HG02870 (cell line): ENCODE measurements around the gene RUNX3.
"Not testable (repeated sequence)": the region's sequence is repeated elsewhere in the genome, so short reads cannot be mapped to it uniquely, and the experiment has no call there.

ENCODE experiments used
- ATAC-seq: cut with Tn5 transposase; IDR thresholded peaks from one replicate; pipeline ENCODE4 v1.9.1; 2021; ENCODE audit warnings: mild to moderate bottlenecking, moderate library complexity; ENCODE audit not compliant: unreplicated experiment

The RUNX3 gene

GRCh38 chr1:24891367-24891766 is 38.7 kb downstream of the RUNX3 start:
- ATAC-seq = not testable (repeated sequence)

GRCh38 chr1:24890887-24891286 is 39.2 kb downstream of the RUNX3 start:
- ATAC-seq = no peak

- ATAC-seq = no peak
These were observed 41.0 kb downstream of the RUNX3 start for GRCh38 chr1:24888971-24889676.

- ATAC-seq = no peak
These were observed 41.8 kb downstream of the RUNX3 start for GRCh38 chr1:24888061-24888970.

GRCh38 chr1:24886241-24886640 is 43.8 kb downstream of the RUNX3 start:
- no peak for ATAC-seq

GRCh38 chr1:24884751-24885150 is 45.3 kb downstream of the RUNX3 start:
- ATAC-seq = no peak

GRCh38 chr1:24881034-24881433 is 49.0 kb downstream of the RUNX3 start:
- no peak for ATAC-seq

- no peak for ATAC-seq
These were observed 51.0 kb downstream of the RUNX3 start for GRCh38 chr1:24878775-24879742.

GRCh38 chr1:24878045-24878444 is 52.0 kb downstream of the RUNX3 start:
- no peak for ATAC-seq

GRCh38 chr1:24875991-24876506 is 54.0 kb downstream of the RUNX3 start:
- ATAC-seq = no peak

GRCh38 chr1:24875257-24875656 is 54.8 kb downstream of the RUNX3 start:
- ATAC-seq = no peak

GRCh38 chr1:24874611-24875234 is 55.4 kb downstream of the RUNX3 start:
- ATAC-seq = no peak

GRCh38 chr1:24874056-24874455 is 56.0 kb downstream of the RUNX3 start:
- ATAC-seq = no peak

GRCh38 chr1:24873148-24873547 is 56.9 kb downstream of the RUNX3 start:
- no peak for ATAC-seq

- ATAC-seq = no peak
These were observed 57.8 kb downstream of the RUNX3 start for GRCh38 chr1:24872061-24872850.

- ATAC-seq = no peak
These were observed 58.7 kb downstream of the RUNX3 start for GRCh38 chr1:24871306-24871901.

GRCh38 chr1:24870551-24871195 is 59.4 kb downstream of the RUNX3 start:
- ATAC-seq = no peak

GRCh38 chr1:24868016-24868875 is 61.8 kb downstream of the RUNX3 start:
- no peak for ATAC-seq
